T-cell (primary cell): ENCODE data around the gene MSMB. TPM values are rescaled to one million over a fixed set of nuclear protein-coding genes. Genes with fewer than 3 reads are reported as not detected.

Experiments
- ATAC-seq, 4 experiments: fragments of 200-7000 bp in 3 of 4; fragments of 150-1000 bp in 1 of 4; cut with Tn5 transposase; replicated peaks in 1 of 4; 1 replicate in 3 of 4; 2 replicates in 1 of 4; pipeline ENCODE4 v1.10.0; 2021; ENCODE audit warnings: moderate library complexity in 3 of 4, mild to moderate bottlenecking in 2 of 4, moderate number of reproducible peaks in 1 of 4
- CTCF ChIA-PET, 2 donors: fragments of 300-600 bp; sonication (Branson Sonifier 250); formaldehyde crosslinking; loops; one replicate each; lab custom pipeline; 2022; ENCODE audit warnings: antibody characterized with exemption in 2 of 2; lab: Charles Lee
- POLR2A ChIA-PET, 2 donors: fragments of 300-600 bp; sonication (Branson Sonifier 250); formaldehyde crosslinking; loops; one replicate each; lab custom pipeline; 2022; ENCODE audit warnings: antibody characterized with exemption in 2 of 2; lab: Charles Lee
- DNase-seq, 35 experiments: peaks; one replicate each; pipeline versions ENCODE4 v3.0.0 to v3.0.0-alpha.2; 2013 to 2023
- H3K27ac ChIP-seq: one replicate; pipeline ENCODE4 v1.5.1; 2013; ENCODE audit warnings: low read length
- H3K27me3 ChIP-seq, 2 experiments: replicated peaks in 1 of 2; 1 replicate in 1 of 2; 2 replicates in 1 of 2; pipeline versions ENCODE4 v1.6.1 to v1.7.0; 2013; ENCODE audit warnings: low read length in 1 of 2, mixed read lengths in 1 of 2; ENCODE audit not compliant: control insufficient read depth in 2 of 2, insufficient read depth in 2 of 2; ENCODE audit errors: extremely low read depth in 1 of 2
- H3K36me3 ChIP-seq, 2 donors: 1 replicate in 1 of 2; 2 replicates in 1 of 2; pipeline versions ENCODE4 v1.6.1 to v1.7.0; 2013; ENCODE audit warnings: low read length in 1 of 2; ENCODE audit not compliant: control insufficient read depth in 2 of 2, insufficient read depth in 1 of 2; ENCODE audit errors: extremely low read depth in 1 of 2
- H3K4me1 ChIP-seq, 2 experiments: 1 replicate in 1 of 2; 2 replicates in 1 of 2; pipeline versions ENCODE4 v1.6.1 to v1.7.0; 2013; ENCODE audit warnings: low read length in 2 of 2, mixed read lengths in 1 of 2; ENCODE audit not compliant: insufficient read depth in 2 of 2, control insufficient read depth in 1 of 2; ENCODE audit errors: extremely low read depth in 1 of 2
- H3K4me3 ChIP-seq, 2 donors: 1 replicate in 1 of 2; 2 replicates in 1 of 2; pipeline versions ENCODE4 v1.5.1 to v1.7.0; 2013; ENCODE audit warnings: mild to moderate bottlenecking in 2 of 2, low read length in 1 of 2, moderate library complexity in 1 of 2; ENCODE audit not compliant: control insufficient read depth in 1 of 2; ENCODE audit errors: extremely low read depth in 1 of 2
- H3K9me3 ChIP-seq: 2 replicates; pipeline ENCODE4 v1.7.0; 2013
- H3K27ac Mint-ChIP-seq, 2 donors: one replicate each; pipeline ENCODE4 v1.8.0; 2020 to 2021; ENCODE audit warnings: mild to moderate bottlenecking in 2 of 2, mixed read lengths in 2 of 2
- H3K27me3 Mint-ChIP-seq, 2 donors: one replicate each; pipeline ENCODE4 v1.8.0; 2021 to 2022; ENCODE audit warnings: mixed read lengths in 2 of 2
- H3K36me3 Mint-ChIP-seq: one replicate; pipeline ENCODE4 v1.8.0; 2021; ENCODE audit warnings: mixed read lengths
- H3K4me1 Mint-ChIP-seq, 3 donors: one replicate each; pipeline ENCODE4 v1.8.0; 2020 to 2022; ENCODE audit warnings: mixed read lengths in 3 of 3, mild to moderate bottlenecking in 1 of 3
- H3K4me3 Mint-ChIP-seq, 3 donors: one replicate each; pipeline ENCODE4 v1.8.0; 2020 to 2022; ENCODE audit warnings: mild to moderate bottlenecking in 3 of 3, mixed read lengths in 3 of 3, moderate library complexity in 3 of 3
- H3K9me3 Mint-ChIP-seq, 3 donors: one replicate each; pipeline ENCODE4 v1.8.0; 2020 to 2022; ENCODE audit warnings: mixed read lengths in 3 of 3
- WGBS: methylation state at CpG from one replicate; pipeline ENCODE4 v1.1.5; 2013; ENCODE audit warnings: missing lambda C conversion rate; ENCODE audit not compliant: insufficient coverage; 5-methylcytosine and 5-hydroxymethylcytosine counted together
- total RNA-seq, 35 experiments: library from RNA in 6 of 35; stranded (reverse) in 6 of 35; fragments of 120-200 nt in 1 of 35; gene quantifications; one replicate each; pipeline versions ENCODE4 v1.2.1 to v1.2.4 and lab custom pipeline; 2013 to 2026

The MSMB gene
- total RNA-seq, 5 donors from 2014 or later (not counting 1 experiment from before 2014, with no cell fraction given) = not detected

DNA sequence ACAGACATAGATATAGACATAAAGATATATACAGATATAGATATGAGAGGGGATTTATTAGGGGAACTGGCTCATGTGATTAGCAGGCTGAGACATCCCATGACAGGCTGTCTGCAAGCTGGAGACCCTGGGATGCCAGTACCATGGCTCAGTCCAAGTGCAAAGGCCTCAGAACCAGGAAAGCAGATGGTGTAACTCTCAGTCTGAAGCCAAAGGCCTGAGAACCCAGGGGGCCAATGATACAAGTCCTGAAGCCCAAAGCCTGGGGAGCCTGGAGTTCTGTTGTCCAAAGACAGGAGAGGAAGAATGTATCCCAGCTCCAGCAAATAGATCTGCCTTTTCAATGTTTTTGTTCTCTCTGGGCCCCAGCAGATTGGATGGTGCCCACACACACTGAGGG is 21.1 kb downstream of the MSMB start:
- Mint-ChIP-seq H3K4me1 (peaks cover 90 to 94% (median 91%) of the 10 kb centered on the region in 3 donors), H3K9me3 (no peaks in the 10 kb centered on the region), H3K27me3 (no peaks in the 10 kb centered on the region), H3K36me3 (peaks cover 3% of the 10 kb centered on the region), H3K4me3 (peak overlapping the region in 1 of 3 donors; percentile 88), H3K27ac (peak overlapping the region; percentile 41 to 50)
- POLR2A ChIA-PET = no interaction called here
- Histone ChIP-seq H3K4me3 (no peak overlapping the region), H3K9me3 (no peaks in the 10 kb centered on the region), H3K27me3 (no peaks in the 10 kb centered on the region), H3K36me3 (peaks cover 0 to 17% of the 10 kb centered on the region in 2 donors), H3K27ac (no peak overlapping the region), H3K4me1 (peaks cover 53 to 55% of the 10 kb centered on the region in 2 experiments)
- DNase-seq (no peak), ATAC-seq (no peak)
- CTCF ChIA-PET = interaction anchor here in 1 of 2 donors (0.5 to 1.9 kb wide), 4 partner anchors 10 to 433 kb away, joined by 3 to 5 read pairs (median 4); no protein-coding TSS in a partner anchor

DNA sequence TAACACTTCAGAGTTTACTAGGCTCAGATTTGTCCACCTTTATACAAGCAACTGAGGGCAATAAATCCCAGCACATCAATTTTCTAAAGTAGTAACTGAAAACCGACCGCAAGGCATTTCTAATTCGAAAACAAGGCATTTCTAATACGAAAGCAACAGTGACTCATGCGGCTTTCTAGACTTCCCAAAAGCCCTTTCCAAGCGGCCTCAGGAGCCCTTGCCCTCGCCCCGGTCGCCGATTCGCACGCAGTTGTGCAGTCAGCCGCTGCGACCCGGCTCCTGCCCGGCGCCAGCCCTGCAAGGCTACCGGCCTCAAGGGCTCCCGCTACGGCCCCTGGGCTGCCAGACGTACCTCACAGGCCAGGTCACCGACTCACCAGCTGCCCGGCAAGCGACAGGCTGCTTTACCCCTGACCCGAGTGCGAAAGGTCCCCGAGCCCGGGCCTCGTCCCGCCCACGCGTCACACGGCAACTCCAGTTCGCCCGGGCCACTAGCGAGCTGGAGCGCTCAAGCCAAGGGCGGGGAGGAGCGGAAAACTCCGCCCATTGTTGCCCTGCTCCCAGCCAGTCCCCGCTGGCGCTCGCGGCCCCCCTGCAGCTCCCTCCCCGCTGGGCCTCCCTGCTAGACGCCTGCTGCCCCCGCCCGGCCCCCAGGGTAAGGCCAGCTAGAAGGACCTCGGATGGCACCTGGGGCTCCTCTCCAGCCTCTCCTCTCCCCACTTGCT is 22.9 kb downstream of the MSMB start:
- Mint-ChIP-seq H3K27me3 (no peaks in the 10 kb centered on the region), H3K9me3 (no peaks in the 10 kb centered on the region), H3K4me1 (peaks cover 89 to 95% (median 90%) of the 10 kb centered on the region in 3 donors), H3K4me3 (peak overlapping the region; percentile 79 to 88 (median 82)), H3K27ac (peak overlapping the region; percentile 63 to 80), H3K36me3 (peaks cover 3% of the 10 kb centered on the region)
- Histone ChIP-seq H3K36me3 (peaks cover 0 to 17% of the 10 kb centered on the region in 2 donors), H3K27ac (no peak overlapping the region), H3K4me3 (peak overlapping the region; percentile 38 to 56), H3K4me1 (peaks cover 39 to 54% of the 10 kb centered on the region in 2 experiments), H3K27me3 (no peaks in the 10 kb centered on the region), H3K9me3 (no peaks in the 10 kb centered on the region)
- ChIA-PET CTCF (interaction anchor here in 1 of 2 donors (0.7 to 1.1 kb wide), 2 partner anchors 9 to 788 kb away, joined by 3 to 4 read pairs; no protein-coding TSS in a partner anchor), POLR2A (no interaction called here)
- DNase-seq (peak; percentile 53 to 85 (median 72)), ATAC-seq (peak; percentile 95 to 99 (median 98))
- 7% methylated on average over 46 of the region's 49 CpGs for WGBS

DNA sequence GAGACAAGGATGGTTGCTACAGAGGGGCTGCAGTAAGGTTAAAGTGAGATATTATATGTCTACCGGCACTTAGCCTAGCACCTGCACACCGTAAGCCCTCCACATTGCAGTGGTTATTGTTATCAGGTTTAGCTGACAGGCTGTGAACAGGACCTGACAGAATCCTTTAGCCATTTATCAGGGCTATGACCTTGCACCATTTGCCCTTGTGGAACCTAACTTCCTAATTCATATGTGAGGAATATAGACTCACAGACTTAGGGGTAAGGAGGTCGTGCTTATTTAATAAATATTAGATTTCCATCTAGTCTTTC is 25.8 kb downstream of the MSMB start:
- H3K36me3 Mint-ChIP-seq = peaks cover 3% of the 10 kb centered on the region
- H3K27me3 ChIP-seq = no peaks in the 10 kb centered on the region
- H3K36me3 ChIP-seq = peaks cover 0 to 13% of the 10 kb centered on the region in 2 donors
- H3K4me1 Mint-ChIP-seq = peaks cover 78 to 86% (median 79%) of the 10 kb centered on the region in 3 donors
- no peaks in the 10 kb centered on the region for H3K9me3 ChIP-seq
- peak overlapping the region; percentile 36 for H3K27ac ChIP-seq
- H3K9me3 Mint-ChIP-seq = no peaks in the 10 kb centered on the region
- H3K4me3 ChIP-seq = no peak overlapping the region
- WGBS = 100% methylated on average over 2 of the region's 3 CpGs
- no peaks in the 10 kb centered on the region for H3K27me3 Mint-ChIP-seq
- ChIA-PET CTCF (interaction anchor here in 1 of 2 donors (1.5 kb wide), 1 partner anchor 9 kb away, joined by 11 read pairs; the partner anchor contains the start of gene NCOA4), POLR2A (no interaction called here)
- H3K4me3 Mint-ChIP-seq = peak overlapping the region in 1 of 3 donors; percentile 35
- peaks cover 20 to 34% of the 10 kb centered on the region in 2 experiments for H3K4me1 ChIP-seq
- H3K27ac Mint-ChIP-seq = peak overlapping the region in 1 of 2 donors; percentile 84
- DNase-seq = no peak
- no peak for ATAC-seq

DNA sequence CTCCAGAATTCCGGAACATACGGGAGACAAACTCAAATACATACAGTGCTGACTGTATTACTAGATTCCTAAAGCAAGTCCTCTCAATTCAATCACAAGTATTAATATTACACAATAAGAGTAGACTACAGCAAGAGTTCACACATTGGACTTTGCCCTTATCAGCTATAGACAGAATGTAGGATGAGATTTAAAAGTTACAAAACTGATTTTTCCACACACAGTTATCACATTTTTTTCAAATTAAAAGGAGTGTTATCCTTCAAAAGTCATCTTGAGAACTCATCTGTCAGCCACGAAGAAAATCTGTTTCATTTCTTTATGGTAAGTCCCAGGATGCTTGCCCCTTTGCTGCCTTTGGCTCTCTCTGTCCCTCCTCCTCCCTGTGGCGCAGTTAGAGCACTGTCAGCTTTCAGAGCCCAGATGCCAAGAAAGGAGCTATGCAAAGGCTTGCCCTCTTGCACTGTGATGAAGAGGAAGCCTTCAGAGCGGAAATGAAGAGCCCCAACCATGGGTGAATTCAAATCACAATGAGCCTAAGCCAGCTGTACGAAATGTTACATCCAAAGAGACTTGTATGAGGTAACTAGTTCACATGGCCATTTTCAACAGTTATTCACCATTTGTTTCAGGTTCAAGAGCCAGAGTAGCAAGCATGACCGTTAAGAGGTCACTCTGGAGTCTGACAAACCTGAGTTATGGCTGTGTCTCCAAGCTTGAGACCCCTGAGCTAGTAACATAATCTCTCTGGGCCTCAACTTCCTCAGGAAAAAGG is 26.3 kb downstream of the MSMB start:
- H3K36me3 Mint-ChIP-seq = peaks cover 6% of the 10 kb centered on the region
- Histone ChIP-seq H3K4me3 (no peak overlapping the region), H3K27ac (peak overlapping the region; percentile 36), H3K27me3 (no peaks in the 10 kb centered on the region), H3K36me3 (peaks cover under 1 to 19% of the 10 kb centered on the region in 2 donors), H3K9me3 (no peaks in the 10 kb centered on the region), H3K4me1 (peaks cover 17 to 28% of the 10 kb centered on the region in 2 experiments)
- H3K9me3 Mint-ChIP-seq = no peaks in the 10 kb centered on the region
- ATAC-seq (peak; percentile 18 to 40 (median 34)), DNase-seq (peak in 15 of 35 experiments; percentile 3 to 33 (median 11))
- 48% methylated on average over 4 of the region's 7 CpGs for WGBS
- H3K27me3 Mint-ChIP-seq = no peaks in the 10 kb centered on the region
- H3K4me1 Mint-ChIP-seq = peaks cover 72 to 82% (median 76%) of the 10 kb centered on the region in 3 donors
- H3K4me3 Mint-ChIP-seq = peak overlapping the region in 2 of 3 donors; percentile 35 to 39
- ChIA-PET CTCF (interaction anchor here in 1 of 2 donors (1.5 kb wide), 1 partner anchor 9 kb away, joined by 11 read pairs; the partner anchor contains the start of gene NCOA4), POLR2A (no interaction called here)
- peak overlapping the region; percentile 43 to 84 for H3K27ac Mint-ChIP-seq

DNA sequence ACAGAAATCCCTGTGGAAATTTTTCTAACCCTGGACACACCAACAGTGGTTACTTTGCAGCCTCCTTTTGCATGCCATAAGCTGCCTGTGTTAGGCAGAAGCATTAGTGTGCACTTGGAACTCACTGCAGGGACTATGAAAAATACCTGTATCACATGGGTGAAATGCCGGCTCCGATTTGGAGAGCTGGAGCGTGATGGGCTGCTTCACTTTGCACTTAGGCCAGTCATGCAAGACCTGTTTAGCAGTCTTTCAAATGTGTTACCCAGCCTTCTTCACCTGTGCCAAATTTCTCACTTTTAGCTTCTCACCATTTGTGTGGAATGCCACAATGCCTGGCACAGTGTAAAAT is 26.9 kb downstream of the MSMB start:
- H3K4me3 Mint-ChIP-seq = no peak overlapping the region
- peaks cover 12% of the 10 kb centered on the region for H3K36me3 Mint-ChIP-seq
- no peaks in the 10 kb centered on the region for H3K9me3 Mint-ChIP-seq
- H3K9me3 ChIP-seq = no peaks in the 10 kb centered on the region
- peak overlapping the region; percentile 43 to 84 for H3K27ac Mint-ChIP-seq
- no peak overlapping the region for H3K4me3 ChIP-seq
- H3K4me1 ChIP-seq = peaks cover 16 to 28% of the 10 kb centered on the region in 2 experiments
- peaks cover 66 to 78% (median 72%) of the 10 kb centered on the region in 3 donors for H3K4me1 Mint-ChIP-seq
- no peaks in the 10 kb centered on the region for H3K27me3 Mint-ChIP-seq
- no peak overlapping the region for H3K27ac ChIP-seq
- ATAC-seq (no peak), DNase-seq (no peak)
- no peaks in the 10 kb centered on the region for H3K27me3 ChIP-seq
- POLR2A ChIA-PET = no interaction called here
- H3K36me3 ChIP-seq = peaks cover 2 to 23% of the 10 kb centered on the region in 2 donors
- CTCF ChIA-PET = interaction anchor here in 1 of 2 donors (1.5 kb wide), 1 partner anchor 10 kb away, joined by 11 read pairs; the partner anchor contains the start of gene NCOA4
- WGBS = 97% methylated on average over 3 of the region's 3 CpGs
